A549 treated with AZD9567 at 1 μM for 4 hours (cell line): ENCODE data around the gene SLC16A8. TPM values are rescaled to one million over a fixed set of nuclear protein-coding genes. Genes with fewer than 3 reads are reported as not detected.

Source experiments
- total RNA-seq: library from RNA; stranded (reverse); fragments of 200-300 nt; extraction: Qiagen RNA extraction; gene quantifications from 5 replicates; pipeline ENCODE4 v1.2.3, GENCODE V29; 2022; ENCODE audit not compliant: insufficient read depth

SLC16A8 gene, protein sequence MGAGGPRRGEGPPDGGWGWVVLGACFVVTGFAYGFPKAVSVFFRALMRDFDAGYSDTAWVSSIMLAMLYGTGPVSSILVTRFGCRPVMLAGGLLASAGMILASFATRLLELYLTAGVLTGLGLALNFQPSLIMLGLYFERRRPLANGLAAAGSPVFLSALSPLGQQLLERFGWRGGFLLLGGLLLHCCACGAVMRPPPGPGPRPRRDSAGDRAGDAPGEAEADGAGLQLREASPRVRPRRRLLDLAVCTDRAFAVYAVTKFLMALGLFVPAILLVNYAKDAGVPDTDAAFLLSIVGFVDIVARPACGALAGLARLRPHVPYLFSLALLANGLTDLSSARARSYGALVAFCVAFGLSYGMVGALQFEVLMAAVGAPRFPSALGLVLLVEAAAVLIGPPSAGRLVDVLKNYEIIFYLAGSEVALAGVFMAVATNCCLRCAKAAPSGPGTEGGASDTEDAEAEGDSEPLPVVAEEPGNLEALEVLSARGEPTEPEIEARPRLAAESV
- not detected in 5 replicates for total RNA-seq

DNA sequence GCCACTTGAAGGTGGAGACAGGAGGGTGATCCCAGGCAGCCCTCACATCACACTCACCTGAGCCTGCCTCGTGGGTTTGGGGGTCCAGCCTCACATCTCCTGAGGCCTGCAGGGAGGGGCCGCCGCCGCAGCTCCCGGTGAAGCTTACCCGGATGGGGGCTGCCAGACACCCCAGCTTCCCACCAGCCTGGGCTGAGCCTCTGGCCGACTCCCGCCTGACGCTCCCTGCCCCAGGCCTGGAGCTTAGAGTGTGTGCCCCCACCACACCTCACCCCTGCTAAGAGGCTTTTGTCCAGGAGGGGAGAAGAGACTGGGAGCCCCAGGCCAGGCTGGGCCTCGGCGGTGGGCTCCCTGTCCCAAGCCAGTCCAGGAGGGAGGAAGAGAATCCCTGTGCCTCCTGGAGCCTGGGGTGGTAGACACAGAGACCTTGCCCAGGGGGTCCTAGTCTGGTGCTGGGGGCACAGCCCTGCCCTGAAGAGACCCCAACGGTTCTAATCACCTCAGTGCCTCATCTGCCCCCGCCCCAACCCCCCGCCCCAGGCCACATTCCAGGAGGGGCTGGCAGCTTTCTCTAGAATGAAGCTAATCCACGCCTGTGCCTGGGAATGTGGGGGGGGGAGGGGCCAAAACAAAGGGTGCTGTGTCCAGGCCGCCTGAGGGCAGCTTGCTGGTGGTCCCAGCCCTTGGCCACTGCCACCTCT lies at the start of gene SLC16A8:
Gene SLC16A8 (minus strand): TSS at position 254 of the 701 bp plus-strand sequence. CDS start 1,311 bp downstream, outside the sequence.

DNA sequence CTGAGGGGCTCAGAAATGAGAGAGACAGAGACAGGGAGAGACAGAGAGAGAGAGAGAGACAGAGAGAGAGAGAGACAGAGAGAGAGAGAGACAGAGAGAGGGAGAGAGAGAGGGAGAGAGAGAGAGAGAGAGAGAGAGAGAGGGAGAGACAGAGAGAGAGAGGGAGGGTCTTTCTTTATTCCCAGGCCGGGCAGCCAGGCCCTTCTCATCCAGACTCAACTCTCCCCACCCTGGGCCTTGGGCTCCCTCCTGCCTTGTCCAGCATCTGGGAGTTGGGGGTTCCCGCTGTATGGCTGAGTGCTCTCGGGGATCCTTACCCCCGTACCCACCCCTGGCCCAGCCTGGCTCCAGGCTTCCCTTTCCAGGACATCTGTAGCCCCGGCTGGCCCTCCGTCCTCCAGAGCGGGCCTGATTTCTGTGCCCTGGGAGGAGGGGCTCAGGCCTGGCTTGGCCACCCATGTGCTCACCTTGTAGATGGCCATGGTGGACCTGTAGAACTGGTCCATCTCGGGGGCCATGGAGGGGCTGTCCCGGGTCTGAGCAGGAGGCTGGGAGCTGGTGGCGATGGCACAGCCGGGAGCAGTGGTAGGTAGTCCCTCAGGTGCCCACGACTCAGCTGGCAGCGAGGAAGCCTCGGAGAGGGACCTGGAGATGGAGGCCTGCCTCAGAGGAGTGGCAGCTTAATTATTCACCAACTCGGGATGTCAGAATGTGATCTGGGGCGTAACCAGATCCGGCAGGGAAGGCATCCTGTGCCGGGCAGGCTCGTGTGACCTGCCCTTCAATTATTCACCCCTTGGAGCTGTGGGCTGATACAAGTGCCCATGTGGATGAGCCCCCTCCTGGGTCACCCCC lies 26.3 kb upstream of the SLC16A8 start, which contains the start of gene BAIAP2L2:
Gene BAIAP2L2 (minus strand): TSS at position 677 of the 855 bp plus-strand sequence. CDS start 159 bp downstream, at position 518.

GRCh38 chr22:38056969-38057891 lies 26.8 kb downstream of the SLC16A8 start, which contains the start of gene PICK1:
TSS of gene PICK1 (plus strand) at chr22:38057404. CDS start at chr22:38057810, 406 bp downstream.

Other genes starting within 250 kb of the SLC16A8 start
- 21.1 to 24.9 TPM (median 23.3 TPM) in 5 replicates for gene ANKRD54, start 239.8 kb downstream of the SLC16A8 start, total RNA-seq
- 259 to 328 TPM (median 285 TPM) in 5 replicates for gene EIF3L, start 234.8 kb downstream of the SLC16A8 start, total RNA-seq
- 15.2 to 18.2 TPM (median 17.6 TPM) in 5 replicates for gene MICALL1, start 177.9 kb downstream of the SLC16A8 start, total RNA-seq
- 0.22 to 0.37 TPM (median 0.28 TPM) in 4 of 5 replicates, not detected in the other for gene C22orf23, start 130.6 kb downstream of the SLC16A8 start, total RNA-seq
- 88.8 to 143 TPM (median 140 TPM) in 5 replicates for gene POLR2F, start 130.5 kb downstream of the SLC16A8 start, total RNA-seq
- gene SOX10, start 99.6 kb downstream of the SLC16A8 start, total RNA-seq: not detected in 5 replicates
- 10.1 to 14.1 TPM (median 11.3 TPM) in 5 replicates for gene PICK1, start 26.8 kb downstream of the SLC16A8 start, total RNA-seq
- gene BAIAP2L2, start 26.5 kb upstream of the SLC16A8 start, total RNA-seq: 2.6 to 6.9 TPM (median 6.2 TPM) in 5 replicates
- gene PLA2G6, start 97.6 kb upstream of the SLC16A8 start, total RNA-seq: 3.2 to 5.0 TPM (median 3.7 TPM) in 4 of 5 replicates, not detected in the other
- gene MAFF, start 117.8 kb upstream of the SLC16A8 start, total RNA-seq: 17.8 to 25.2 TPM (median 19.2 TPM) in 5 replicates
- gene TMEM184B, start 188.8 kb upstream of the SLC16A8 start, total RNA-seq: 39.3 to 54.9 TPM (median 51.4 TPM) in 5 replicates
- gene CSNK1E, start 233.2 kb upstream of the SLC16A8 start, total RNA-seq: 62.6 to 100 TPM (median 97.0 TPM) in 5 replicates